HG03135 (cell line): ENCODE results near the gene EIF6.
"Not testable (repeated sequence)": the region's sequence is repeated elsewhere in the genome, so short reads cannot be mapped to it uniquely, and the experiment has no call there.

ENCODE experiments used
- ATAC-seq: cut with Tn5 transposase; IDR thresholded peaks from one replicate; pipeline ENCODE4 v1.9.1; 2021; ENCODE audit warnings: mild to moderate bottlenecking, moderate library complexity; ENCODE audit not compliant: unreplicated experiment

The EIF6 gene

DNA sequence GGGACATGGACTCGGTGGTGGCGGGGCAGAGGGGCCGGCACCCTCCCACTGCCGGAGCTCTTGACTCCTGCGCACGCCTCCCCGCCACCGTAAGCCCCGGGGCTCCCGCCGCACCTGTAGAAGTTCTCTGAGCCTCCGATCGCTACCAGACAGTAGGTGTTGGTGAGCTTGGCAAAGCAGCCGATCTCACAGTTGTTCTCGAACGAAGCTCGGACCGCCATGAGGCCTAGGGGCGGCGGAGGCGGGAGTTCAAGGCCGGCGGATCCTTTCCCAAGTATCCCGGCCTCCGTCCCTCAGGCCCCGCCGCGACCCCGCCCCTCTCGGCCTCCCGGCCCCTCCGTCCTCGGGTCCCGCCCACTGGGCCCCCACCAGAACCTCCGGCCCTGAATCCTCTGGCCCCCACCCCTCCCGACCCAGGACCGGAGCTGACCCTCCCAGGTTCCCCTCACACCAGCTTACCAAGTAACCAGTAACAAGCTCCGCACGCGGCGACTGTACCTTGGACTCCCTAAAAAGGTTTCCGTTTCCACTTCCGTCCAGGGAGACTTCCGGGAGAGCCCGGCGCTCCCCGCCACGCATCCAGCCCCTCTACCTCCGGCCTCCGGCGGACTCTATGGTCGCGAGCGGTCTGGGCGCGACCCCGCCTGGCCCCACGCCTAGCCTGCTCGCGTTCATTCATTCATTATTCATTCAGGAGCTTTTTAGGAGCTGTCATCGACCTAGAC, at the start of gene EIF6:
TSS of gene EIF6 (minus strand) at position 506 of the 725 bp plus-strand sequence. CDS start at position 221, 285 bp downstream.
- peak; percentile 81 for ATAC-seq

GRCh38 chr20:35333606-35334005, 49.0 kb upstream of the EIF6 start:
- ATAC-seq, result no peak

GRCh38 chr20:35332540-35333200, 48.1 kb upstream of the EIF6 start:
- ATAC-seq, result no peak

GRCh38 chr20:35329435-35330139, 45.0 kb upstream of the EIF6 start:
- ATAC-seq, result no peak

- no peak for ATAC-seq
Observed at GRCh38 chr20:35328689-35329088, 44.1 kb upstream of the EIF6 start.

DNA sequence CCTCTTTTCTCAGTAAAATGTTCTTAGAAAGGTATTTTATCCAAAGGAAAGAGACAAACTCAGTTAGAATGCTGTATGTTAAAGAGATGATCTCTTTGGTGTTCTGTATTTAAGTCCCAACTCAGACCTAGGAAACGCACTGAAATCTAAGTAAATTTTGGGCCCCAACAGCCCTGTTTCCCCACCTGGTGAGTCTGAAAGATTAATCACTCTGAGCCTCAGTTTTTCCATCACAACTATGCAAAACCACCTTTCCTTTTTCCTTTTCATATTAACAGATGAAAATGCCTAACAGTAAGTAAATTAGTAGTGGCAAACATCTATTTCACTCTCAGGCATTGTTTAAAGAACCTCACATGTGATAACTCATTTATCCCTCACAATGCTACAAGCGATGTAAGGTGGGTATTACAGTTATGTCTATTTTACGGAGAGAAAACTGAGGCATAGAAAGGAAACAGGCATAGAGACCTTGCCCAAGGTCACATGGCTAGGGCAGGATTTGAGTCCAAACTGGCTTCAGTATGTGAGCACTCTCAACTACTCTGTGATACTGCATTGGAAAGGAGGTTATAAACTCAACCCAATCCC, 43.6 kb upstream of the EIF6 start:
- ATAC-seq, result no peak

DNA sequence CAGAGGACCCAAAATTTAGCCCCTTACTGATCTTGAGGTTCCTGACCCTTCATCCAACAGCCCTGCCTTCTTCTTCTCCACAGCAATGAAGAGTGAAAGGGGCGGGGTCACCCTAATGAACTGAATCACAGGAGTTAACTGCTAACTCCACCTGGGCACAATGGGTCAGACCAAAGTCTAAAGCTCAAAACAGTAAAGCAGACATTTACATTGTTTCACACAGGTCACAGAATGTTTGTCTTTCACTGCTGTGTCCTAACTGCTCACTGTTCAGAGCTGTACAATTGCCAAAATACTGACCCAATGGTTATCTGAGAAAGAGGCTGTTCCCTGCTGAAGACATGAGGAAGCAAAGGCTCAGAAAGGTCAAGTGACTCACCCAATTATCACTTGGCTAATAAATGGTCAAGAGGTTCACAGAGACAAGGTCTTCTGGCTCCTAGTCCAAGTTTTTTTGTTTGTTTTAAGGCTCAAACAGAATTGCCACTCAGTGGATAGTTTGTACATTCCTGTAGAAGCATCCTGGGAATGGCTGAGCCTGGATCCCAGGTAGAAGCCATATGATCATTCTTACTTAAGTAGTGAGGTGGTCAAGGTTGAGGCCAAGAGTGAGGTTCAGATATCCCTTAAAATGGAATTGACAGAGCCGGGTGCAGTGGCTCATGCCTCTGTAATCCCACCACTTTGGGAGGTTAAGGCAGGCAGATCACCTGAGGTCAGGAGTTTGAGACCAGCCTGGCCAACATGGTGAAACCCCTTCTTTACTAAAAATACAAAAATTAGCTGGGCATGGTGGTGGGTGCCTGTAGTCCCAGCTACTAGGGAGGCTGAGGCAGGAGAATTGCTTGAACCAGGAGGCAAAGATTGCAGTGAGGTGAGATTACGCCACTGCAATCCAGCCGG, 42.8 kb upstream of the EIF6 start:
- no peak for ATAC-seq

GRCh38 chr20:35326740-35327073, 42.1 kb upstream of the EIF6 start:
- ATAC-seq, result no peak

GRCh38 chr20:35326021-35326739, 41.6 kb upstream of the EIF6 start:
- no peak for ATAC-seq

DNA sequence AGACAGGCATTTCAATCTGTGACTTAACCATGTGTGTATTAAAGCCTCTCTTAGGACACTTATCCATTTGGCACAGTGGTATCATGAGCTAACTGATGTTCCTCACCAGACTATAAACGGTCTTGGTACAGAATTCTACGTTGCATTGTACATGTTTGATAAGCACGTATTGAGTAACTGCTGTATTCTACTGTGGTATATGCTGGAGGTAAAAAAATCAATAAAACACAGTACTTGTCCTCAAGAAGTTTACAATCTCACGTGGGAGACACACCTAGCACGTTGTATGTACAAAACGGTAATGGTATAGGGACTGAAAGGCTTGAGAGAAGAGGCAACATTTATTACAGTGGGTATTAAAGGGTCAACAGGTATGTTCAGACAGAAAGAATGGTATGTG, 40.8 kb upstream of the EIF6 start:
- ATAC-seq, result no peak

GRCh38 chr20:35320396-35321126, 36.0 kb upstream of the EIF6 start:
- no peak for ATAC-seq

GRCh38 chr20:35319871-35320197, 35.3 kb upstream of the EIF6 start:
- ATAC-seq, result no peak

GRCh38 chr20:35319192-35319870, 34.8 kb upstream of the EIF6 start:
- no peak for ATAC-seq

DNA sequence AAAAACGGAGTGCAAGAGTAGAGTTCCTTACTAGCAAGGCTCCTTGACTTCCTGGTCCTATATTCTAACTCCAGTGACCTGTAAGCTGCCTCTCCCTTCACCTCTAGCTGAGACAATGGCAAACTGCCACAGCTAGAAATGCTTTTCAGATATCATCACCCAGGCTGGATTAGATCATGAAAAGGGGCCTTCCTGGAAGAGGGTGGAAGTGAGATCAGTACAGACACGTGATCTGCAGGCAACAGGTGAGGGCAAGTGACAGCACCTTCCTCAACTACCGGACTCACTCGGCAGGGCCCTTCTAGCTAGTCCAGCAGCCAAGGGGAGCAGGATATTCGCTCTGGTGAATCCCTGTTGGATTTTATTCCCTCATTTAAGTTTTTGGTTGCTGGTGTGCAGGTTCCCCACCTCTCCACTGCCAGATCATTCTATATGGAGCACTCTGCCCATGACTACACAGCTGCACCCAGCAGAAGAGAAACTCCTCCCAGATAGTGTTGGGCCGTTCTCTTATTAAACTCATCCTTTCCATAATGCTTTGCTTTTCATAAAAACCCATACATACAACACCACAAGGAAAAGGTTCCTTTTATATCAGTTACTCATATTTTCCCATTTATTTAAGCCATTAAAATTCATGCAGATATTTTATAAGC, 34.1 kb upstream of the EIF6 start:
- ATAC-seq, result no peak

DNA sequence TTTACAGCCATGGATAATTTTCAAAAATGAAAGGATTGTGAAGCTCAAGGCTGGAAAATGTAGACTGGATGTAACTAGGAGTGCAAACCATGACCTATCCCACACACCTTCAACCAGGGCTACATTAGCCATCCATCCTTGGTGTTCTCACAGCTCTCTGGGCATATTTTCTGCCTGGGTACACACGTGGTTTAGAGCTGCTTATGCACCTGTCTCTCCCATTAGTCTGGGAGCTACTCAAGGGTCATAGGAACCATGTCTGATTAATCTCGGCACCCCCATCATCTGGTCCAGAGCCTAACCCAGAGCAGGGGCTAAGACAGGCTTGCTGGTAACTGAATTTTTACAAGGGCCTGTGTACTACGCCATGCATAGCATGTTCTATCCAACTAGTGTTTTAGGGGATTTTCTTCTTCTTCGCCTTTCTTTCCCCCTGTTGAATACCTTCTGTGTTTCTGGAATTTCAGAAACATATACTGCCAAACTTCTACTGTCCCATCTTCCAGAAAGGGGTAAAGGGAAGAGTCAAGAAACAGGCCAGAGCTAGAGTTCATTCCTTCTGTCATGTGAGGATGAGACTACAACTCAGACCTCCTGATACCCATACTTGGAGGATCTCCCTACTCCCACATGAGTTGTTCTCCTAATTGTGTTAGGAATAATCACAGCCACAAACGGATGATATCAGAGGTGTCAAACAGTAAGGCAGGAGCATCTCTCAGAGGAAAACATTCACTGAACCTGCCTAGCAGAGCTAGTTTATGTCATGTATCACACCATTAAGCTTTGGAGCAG, 33.0 kb upstream of the EIF6 start:
- no peak for ATAC-seq

- no peak for ATAC-seq
Observed at GRCh38 chr20:35316086-35316485, 31.5 kb upstream of the EIF6 start.

DNA sequence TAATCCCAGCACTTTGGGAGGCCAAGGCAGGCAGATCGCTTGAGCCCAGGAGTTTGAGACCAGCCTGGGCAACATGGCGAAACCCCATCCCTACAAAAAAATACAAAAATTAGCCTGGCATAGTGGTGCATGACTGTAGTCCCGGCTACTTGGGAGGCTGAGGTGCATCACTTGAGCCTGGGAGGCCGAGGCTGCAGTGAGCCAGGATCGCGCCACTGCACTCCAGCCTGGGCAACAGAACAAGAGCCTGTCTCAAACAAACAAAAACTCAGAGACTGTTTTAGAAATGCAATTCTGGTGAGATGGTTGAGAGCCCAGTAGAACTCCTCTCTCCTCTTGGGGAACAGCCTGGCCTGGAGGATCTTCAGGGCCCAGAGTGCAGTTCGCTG, 31.1 kb upstream of the EIF6 start:
- not testable (repeated sequence) for ATAC-seq
